HG03378 (cell line): ENCODE measurements around the gene OPTC.

Experiments used
- ATAC-seq: cut with Tn5 transposase; IDR thresholded peaks from one replicate; pipeline ENCODE4 v1.9.1; 2021; ENCODE audit warnings: mild to moderate bottlenecking, moderate library complexity; ENCODE audit not compliant: unreplicated experiment

Gene OPTC

GRCh38 chr1:203556047-203556851, 62.3 kb downstream of the OPTC start:
- ATAC-seq = no peak

GRCh38 chr1:203557390-203557789, 63.4 kb downstream of the OPTC start:
- no peak for ATAC-seq

- no peak for ATAC-seq
Measured at GRCh38 chr1:203558064-203558760, 64.3 kb downstream of the OPTC start.
